Measurements from ENCODE around the gene BCAR1. TPM values are rescaled to one million over a fixed set of nuclear protein-coding genes. Genes with fewer than 3 reads are reported as not detected.

BCAR1 gene
- total RNA-seq, 4 donors from 2014 or later, result 30.1 to 98.0 (median 38.0) TPM

DNA sequence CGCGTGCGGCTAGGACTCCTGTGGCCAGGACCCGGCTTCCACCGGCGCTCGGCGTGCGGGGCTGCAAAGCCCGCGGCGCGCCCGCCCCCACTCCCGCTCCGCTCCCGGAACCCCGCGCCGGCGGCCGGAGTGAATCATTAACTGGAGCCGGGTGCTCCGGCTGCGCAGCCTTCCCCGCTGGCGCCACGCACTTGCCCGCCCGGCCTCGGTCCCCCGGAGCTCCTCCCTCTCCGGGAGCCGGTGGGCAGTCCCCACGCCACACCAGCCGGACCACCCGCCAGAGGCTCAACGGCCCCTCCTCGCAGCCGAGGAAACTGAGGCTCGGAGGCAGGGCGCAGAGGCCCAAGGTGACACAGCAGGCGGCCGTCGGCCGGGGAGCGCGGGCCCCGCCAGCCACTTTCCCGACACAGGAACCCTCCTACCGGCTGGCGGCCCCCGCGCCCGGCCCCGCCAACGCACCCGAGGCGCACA is 580 bp downstream of the BCAR1 start:
- DNase-seq (ENCODE audit: low spot score), result no peak
- TF ChIP-seq, protein P1, sequence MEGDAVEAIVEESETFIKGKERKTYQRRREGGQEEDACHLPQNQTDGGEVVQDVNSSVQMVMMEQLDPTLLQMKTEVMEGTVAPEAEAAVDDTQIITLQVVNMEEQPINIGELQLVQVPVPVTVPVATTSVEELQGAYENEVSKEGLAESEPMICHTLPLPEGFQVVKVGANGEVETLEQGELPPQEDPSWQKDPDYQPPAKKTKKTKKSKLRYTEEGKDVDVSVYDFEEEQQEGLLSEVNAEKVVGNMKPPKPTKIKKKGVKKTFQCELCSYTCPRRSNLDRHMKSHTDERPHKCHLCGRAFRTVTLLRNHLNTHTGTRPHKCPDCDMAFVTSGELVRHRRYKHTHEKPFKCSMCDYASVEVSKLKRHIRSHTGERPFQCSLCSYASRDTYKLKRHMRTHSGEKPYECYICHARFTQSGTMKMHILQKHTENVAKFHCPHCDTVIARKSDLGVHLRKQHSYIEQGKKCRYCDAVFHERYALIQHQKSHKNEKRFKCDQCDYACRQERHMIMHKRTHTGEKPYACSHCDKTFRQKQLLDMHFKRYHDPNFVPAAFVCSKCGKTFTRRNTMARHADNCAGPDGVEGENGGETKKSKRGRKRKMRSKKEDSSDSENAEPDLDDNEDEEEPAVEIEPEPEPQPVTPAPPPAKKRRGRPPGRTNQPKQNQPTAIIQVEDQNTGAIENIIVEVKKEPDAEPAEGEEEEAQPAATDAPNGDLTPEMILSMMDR (IDR thresholded peaks at IDR 0.05), result no peak
- ATAC-seq (ENCODE audit: low FRiP score), result peak; percentile 38

DNA sequence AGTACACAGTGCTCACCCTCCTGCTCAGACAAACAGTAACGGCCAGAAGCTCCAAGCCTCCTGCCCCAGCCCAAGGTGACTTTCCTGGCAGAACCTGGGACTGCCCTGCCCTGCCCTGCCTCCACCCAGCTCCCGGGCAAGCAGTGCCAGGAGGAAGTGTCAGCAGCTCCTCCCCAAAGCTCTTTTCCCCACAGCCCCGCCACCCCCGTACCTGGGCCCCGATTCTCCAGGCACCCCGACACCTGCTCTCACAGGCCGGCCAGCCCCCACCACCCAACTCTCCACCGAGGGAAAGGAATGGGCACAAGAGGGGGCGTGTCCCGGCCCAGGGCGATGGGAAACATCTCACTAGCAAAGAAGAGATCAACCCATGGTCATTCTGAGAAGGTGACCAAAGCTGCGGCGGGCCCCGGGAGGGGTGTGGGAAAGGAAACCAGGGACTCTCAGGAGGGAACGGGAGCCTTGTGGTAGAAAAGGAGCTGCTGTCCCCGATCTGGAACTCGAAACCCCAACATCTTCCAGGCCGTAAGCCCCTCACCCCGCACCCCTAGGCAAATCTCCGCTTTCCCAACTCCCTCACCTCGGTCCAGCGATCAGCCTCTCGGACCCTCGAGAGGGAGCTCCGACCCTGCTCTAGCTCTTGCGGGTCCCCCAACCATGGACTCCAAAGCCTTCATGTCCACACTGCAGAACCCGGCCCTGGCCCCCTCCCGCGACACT is 1.2 kb downstream of the BCAR1 start:
- ATAC-seq (ENCODE audit: low FRiP score) (no peak), DNase-seq (ENCODE audit: low spot score) (no peak)
- TF ChIP-seq, protein P1 (IDR thresholded peaks at IDR 0.05), result no peak

DNA sequence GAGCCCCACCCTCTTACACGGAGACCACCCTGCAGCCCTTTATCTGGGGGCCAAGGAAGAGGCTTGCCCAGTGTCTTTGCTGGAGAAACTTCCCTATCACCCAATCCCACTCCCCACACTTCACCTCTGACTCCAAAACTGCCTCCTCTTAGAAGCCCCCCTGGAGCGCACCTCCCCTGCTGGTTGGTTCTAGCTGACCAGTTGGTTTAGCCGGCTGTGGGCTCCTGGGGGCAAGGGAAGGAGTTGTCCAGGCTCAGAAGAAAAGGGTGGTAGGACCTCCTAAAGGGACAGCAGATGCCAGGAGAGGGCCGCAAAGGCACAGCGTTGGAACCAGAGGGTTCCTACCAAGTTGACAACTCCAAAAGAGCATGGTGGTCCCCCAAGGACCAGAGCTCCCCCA is 2.0 kb downstream of the BCAR1 start:
- TF ChIP-seq, protein P1 (IDR thresholded peaks at IDR 0.05), result no peak
- ATAC-seq (ENCODE audit: low FRiP score), result no peak
- DNase-seq (ENCODE audit: low spot score), result no peak

DNA sequence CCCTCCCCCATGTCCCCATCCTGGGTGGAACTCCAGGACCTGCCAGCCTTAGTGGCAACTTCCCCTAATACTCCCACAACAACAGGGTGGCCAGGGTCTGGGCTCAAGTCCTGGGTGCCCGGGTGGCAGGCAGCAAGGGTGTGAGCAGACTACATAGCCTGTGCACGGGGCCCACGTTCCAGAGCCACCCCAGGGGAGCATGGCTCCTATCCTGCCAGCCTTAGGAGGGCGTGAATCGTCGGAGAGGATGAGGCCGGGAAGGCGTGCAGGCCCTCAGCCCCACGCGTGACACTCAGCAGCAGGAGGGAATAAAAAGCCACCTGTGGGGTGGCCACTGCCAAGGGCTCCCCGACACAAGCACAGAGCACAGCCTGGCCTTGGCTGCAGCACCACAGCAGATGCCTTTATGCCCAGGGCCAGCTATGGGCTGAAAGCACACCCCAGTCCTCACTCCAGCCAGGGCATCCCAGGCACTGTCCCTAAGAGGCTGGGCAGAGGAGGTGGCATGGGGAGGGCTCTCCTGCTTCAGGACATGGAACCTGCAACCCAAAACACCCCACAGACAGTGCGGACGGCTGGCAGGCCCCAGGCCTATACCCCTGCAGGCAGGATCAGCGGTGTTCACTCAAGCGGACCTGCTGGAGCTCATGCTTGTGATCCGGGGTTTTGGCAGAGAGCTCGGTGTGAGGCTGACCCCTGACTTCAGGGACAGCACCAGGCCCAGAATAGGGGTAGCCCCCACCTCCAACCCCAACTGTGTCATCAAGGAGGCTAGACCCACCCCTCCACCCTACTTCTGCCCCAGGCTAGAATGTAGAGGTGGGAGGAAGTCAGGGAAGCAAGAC is 2.7 kb downstream of the BCAR1 start:
- ATAC-seq (ENCODE audit: low FRiP score), result no peak
- TF ChIP-seq, protein P1 (IDR thresholded peaks at IDR 0.05), result no peak
- DNase-seq (ENCODE audit: low spot score), result no peak

DNA sequence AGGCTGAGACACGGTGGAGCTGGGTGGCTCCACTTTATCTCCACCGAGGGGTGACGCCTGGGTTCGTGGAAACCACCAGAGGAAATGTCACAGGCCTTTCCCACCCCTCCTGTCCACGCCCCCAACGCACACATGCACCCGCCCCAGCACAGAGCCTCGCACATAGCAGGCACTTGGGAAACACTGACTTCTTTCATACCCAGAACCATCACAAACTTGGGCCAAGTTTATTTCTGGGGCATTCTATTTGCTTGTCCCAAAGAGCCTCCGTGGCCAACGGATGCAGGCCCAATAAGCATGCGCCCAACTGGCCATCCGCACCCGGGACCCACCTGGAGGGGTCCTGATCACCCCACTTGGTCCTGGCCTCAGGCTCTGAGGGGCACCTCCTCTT is 3.3 kb downstream of the BCAR1 start:
- ATAC-seq (ENCODE audit: low FRiP score) (no peak), DNase-seq (ENCODE audit: low spot score) (no peak)
- TF ChIP-seq, protein P1 (IDR thresholded peaks at IDR 0.05), result no peak

DNA sequence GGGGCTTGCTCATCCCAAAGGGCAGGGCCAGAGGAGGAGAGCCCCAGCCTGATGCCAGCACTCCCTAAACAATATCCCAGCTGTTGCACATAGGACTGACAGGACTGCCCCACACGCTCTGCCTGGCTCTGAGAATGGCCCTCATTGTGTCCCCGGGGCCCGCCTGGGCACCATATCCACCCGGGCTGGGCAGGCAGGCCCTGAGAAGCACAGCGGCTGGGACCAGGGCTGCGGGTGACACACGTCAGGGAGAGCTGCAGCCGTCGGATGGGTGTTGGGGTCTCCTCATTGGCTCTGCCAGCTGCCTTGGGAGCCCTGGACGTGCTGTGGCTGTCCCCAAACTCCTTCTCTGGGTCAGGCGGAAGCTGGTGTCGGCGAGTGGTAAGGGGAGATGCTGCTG is 4.2 kb downstream of the BCAR1 start:
- DNase-seq (ENCODE audit: low spot score), result no peak
- no peak for ATAC-seq (ENCODE audit: low FRiP score)
- TF ChIP-seq, protein P1 (IDR thresholded peaks at IDR 0.05), result no peak

All from omental fat pad (tissue), 4 donors.